ENCODE measurements around the gene EYA2.
"Not testable (repeated sequence)": the region's sequence is repeated elsewhere in the genome, so short reads cannot be mapped to it uniquely, and the experiment has no call there.

Gene EYA2

GRCh38 chr20:46894579-46894958, at the start of gene EYA2:
Gene EYA2 (plus strand): TSS chr20:46894843. CDS start chr20:46990011, 95,168 bp downstream.
- DNase-seq (ENCODE audit: low read depth) = no peak

GRCh38 chr20:46844965-46845364, 49.7 kb upstream of the EYA2 start:
- no peak for DNase-seq (ENCODE audit: low read depth)

GRCh38 chr20:46849269-46849668, 45.4 kb upstream of the EYA2 start:
- DNase-seq (ENCODE audit: low read depth) = no peak

GRCh38 chr20:46849751-46850150, 44.9 kb upstream of the EYA2 start:
- DNase-seq (ENCODE audit: low read depth) = no peak

GRCh38 chr20:46850416-46850815, 44.2 kb upstream of the EYA2 start:
- DNase-seq (ENCODE audit: low read depth) = no peak

- DNase-seq (ENCODE audit: low read depth) = no peak
Measured at GRCh38 chr20:46850896-46851295, 43.7 kb upstream of the EYA2 start.

- DNase-seq (ENCODE audit: low read depth) = no peak
Measured at GRCh38 chr20:46851746-46852145, 42.9 kb upstream of the EYA2 start.

- no peak for DNase-seq (ENCODE audit: low read depth)
Measured at GRCh38 chr20:46852313-46852712, 42.3 kb upstream of the EYA2 start.

- no peak for DNase-seq (ENCODE audit: low read depth)
Measured at GRCh38 chr20:46853926-46854325, 40.7 kb upstream of the EYA2 start.

- DNase-seq (ENCODE audit: low read depth) = no peak
Measured at GRCh38 chr20:46857061-46857831, 37.4 kb upstream of the EYA2 start.

GRCh38 chr20:46865824-46866223, 28.8 kb upstream of the EYA2 start:
- no peak for DNase-seq (ENCODE audit: low read depth)

GRCh38 chr20:46870041-46870440, 24.6 kb upstream of the EYA2 start:
- DNase-seq (ENCODE audit: low read depth) = no peak

GRCh38 chr20:46872328-46873211, 22.1 kb upstream of the EYA2 start:
- no peak for DNase-seq (ENCODE audit: low read depth)

GRCh38 chr20:46875059-46875458, 19.6 kb upstream of the EYA2 start:
- DNase-seq (ENCODE audit: low read depth) = no peak

GRCh38 chr20:46879386-46879785, 15.3 kb upstream of the EYA2 start:
- DNase-seq (ENCODE audit: low read depth) = no peak

- DNase-seq (ENCODE audit: low read depth) = not testable (repeated sequence)
Measured at GRCh38 chr20:46879963-46880362, 14.7 kb upstream of the EYA2 start.

GRCh38 chr20:46883892-46884291, 10.8 kb upstream of the EYA2 start:
- DNase-seq (ENCODE audit: low read depth) = no peak

- no peak for DNase-seq (ENCODE audit: low read depth)
Measured at GRCh38 chr20:46890682-46891081, 4.0 kb upstream of the EYA2 start.

GRCh38 chr20:46893051-46893450, 1.6 kb upstream of the EYA2 start:
- no peak for DNase-seq (ENCODE audit: low read depth)

- DNase-seq (ENCODE audit: low read depth) = no peak
Measured at GRCh38 chr20:46893877-46894578, 615 bp upstream of the EYA2 start.

GRCh38 chr20:46894971-46895905, 595 bp downstream of the EYA2 start:
- no peak for DNase-seq (ENCODE audit: low read depth)

GRCh38 chr20:46895906-46896242, 1.2 kb downstream of the EYA2 start:
- no peak for DNase-seq (ENCODE audit: low read depth)

Measured in activated T-helper 1 cell treated with Interleukin-2 at 50 U/mL for 16 hours (primary cell).